GM23248 (cell line): ENCODE measurements around the gene UBE2I.

Experiments used
- EZH2 ChIP-seq: fragments of 200-600 bp; sonication (generic); IDR thresholded peaks from 2 replicates; pipeline ENCODE4 v1.6.1; 2018; ENCODE audit warnings: antibody characterized with exemption, mild to moderate bottlenecking; ENCODE audit not compliant: insufficient read depth, poor library complexity, severe bottlenecking
- EZH2phosphoT487 ChIP-seq: fragments of 200-600 bp; sonication (generic); IDR thresholded peaks from 2 replicates; pipeline ENCODE4 v1.6.1; 2018; ENCODE audit warnings: antibody characterized with exemption, moderate library complexity, mild to moderate bottlenecking, low read depth; ENCODE audit not compliant: insufficient read depth

DNA sequence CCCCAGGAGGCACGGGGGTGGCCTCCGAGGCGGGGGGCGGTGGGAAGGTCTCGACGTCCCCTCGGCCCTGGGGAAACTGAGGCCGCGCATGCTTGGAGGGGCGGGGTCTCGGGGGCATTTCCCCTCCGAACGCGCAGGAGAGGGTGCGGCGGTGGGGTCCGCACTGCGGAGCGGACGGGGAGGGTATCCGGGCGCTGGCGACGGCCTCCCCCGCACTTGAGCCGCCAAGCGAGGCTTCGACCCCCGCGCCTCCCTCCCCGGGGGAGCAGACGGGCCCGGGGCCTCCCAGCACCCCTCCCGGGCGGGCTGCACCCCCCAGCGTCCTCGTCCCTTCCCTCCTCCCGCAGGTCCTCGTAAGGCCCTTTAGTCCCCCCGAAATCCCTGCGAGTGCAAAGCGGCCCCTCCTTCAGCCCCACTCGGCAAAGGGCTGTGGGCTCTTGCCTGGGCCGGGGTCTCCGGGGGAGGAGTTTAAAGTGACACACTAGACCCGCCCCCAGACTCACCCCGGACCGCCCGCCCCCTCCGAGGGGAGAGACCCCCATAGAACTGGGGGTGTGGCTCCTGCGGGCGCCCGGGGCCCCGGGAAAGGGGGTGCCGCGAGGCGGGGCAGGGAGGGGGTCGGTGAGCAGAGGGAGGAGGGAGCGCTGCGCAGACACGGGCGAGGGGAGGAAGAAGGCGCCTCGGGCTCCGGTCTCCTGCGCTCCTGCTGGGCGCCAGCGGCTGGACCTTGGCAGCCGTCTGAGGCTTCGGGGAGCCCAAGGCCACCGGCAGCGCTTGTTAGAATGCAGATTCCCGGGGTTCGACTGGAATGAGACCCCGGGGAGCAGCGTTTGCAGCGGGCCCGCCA, 24.6 kb downstream of the UBE2I start:
- TF ChIP-seq EZH2 (peak; percentile 85), EZH2phosphoT487 (peak; percentile 77; the same call in 1 of the 2 replicates)
